Skeletal muscle tissue (tissue), 4 donors: Measurements from ENCODE around the gene CRIP2. TPM values are rescaled to one million over a fixed set of nuclear protein-coding genes. Genes with fewer than 3 reads are reported as not detected.

Source experiments
- H3K27ac ChIP-seq: one replicate; pipeline ENCODE4 v1.7.0; 2013; ENCODE audit warnings: mild to moderate bottlenecking, low read depth, low read length, inconsistent platforms
- H3K27me3 ChIP-seq, 3 donors: one replicate each; pipeline ENCODE4 v1.7.0; 2013; ENCODE audit warnings: low read length in 3 of 3; ENCODE audit not compliant: control insufficient read depth in 3 of 3, insufficient read depth in 3 of 3
- H3K36me3 ChIP-seq, 3 donors: one replicate each; pipeline ENCODE4 v1.7.0; 2013; ENCODE audit warnings: low read length in 3 of 3; ENCODE audit not compliant: control insufficient read depth in 3 of 3, insufficient read depth in 3 of 3
- H3K4me1 ChIP-seq, 3 donors: one replicate each; pipeline ENCODE4 v1.7.0; 2013; ENCODE audit warnings: low read length in 3 of 3, mild to moderate bottlenecking in 3 of 3; ENCODE audit not compliant: control insufficient read depth in 3 of 3, insufficient read depth in 3 of 3
- H3K4me3 ChIP-seq, 3 donors: one replicate each; pipeline ENCODE4 v1.7.0; 2013; ENCODE audit warnings: low read length in 3 of 3
- H3K9ac ChIP-seq, 3 donors: one replicate each; pipeline ENCODE4 v1.7.0; 2013; ENCODE audit warnings: low read length in 3 of 3, mild to moderate bottlenecking in 3 of 3, moderate library complexity in 2 of 3, low read depth in 1 of 3
- H3K9me3 ChIP-seq, 3 donors: one replicate each; pipeline ENCODE4 v1.7.0; 2013; ENCODE audit warnings: low read length in 3 of 3; ENCODE audit not compliant: control insufficient read depth in 3 of 3
- total RNA-seq: library from RNA; depleted of rRNA; stranded (reverse); fragments of >200 nt; gene quantifications from one replicate; pipeline ENCODE4 v1.2.3, GENCODE V29; 2014
- donor health status: Osteomylitis.

Gene CRIP2
- 77.8 TPM for total RNA-seq

- Histone ChIP-seq H3K4me1 (peaks cover 37 to 53% (median 53%) of the 10 kb centered on the region in 3 donors), H3K4me3 (peak within 1 kb of the TSS; percentile 66 to 78 (median 67)), H3K36me3 (peaks cover 0 to 2% (median 1%) of the 10 kb centered on the region in 3 donors), H3K9me3 (no peaks in the 10 kb centered on the region), H3K9ac (peak within 1 kb of the TSS; percentile 70 to 78 (median 70)), H3K27me3 (peaks cover 0 to 6% (median 0%) of the 10 kb centered on the region in 3 donors), H3K27ac (peak within 1 kb of the TSS; percentile 82)
These were observed at the start of gene CRIP2 for GRCh38 chr14:105474483-105475268. Gene CRIP2 (plus strand): TSS chr14:105474821. CDS start chr14:105474863, 42 bp downstream.

- Histone ChIP-seq H3K27ac (no peak overlapping the region), H3K36me3 (peaks cover 3 to 7% (median 3%) of the 10 kb centered on the region in 3 donors), H3K9ac (no peak overlapping the region), H3K9me3 (no peaks in the 10 kb centered on the region), H3K27me3 (no peaks in the 10 kb centered on the region), H3K4me1 (peaks cover 16 to 20% (median 20%) of the 10 kb centered on the region in 3 donors), H3K4me3 (no peak overlapping the region)
These were observed 49.8 kb upstream of the CRIP2 start for GRCh38 chr14:105424861-105425260.

- Histone ChIP-seq H3K36me3 (peaks cover 3 to 7% (median 3%) of the 10 kb centered on the region in 3 donors), H3K9me3 (no peaks in the 10 kb centered on the region), H3K4me1 (peaks cover 11 to 17% (median 14%) of the 10 kb centered on the region in 3 donors), H3K27me3 (no peaks in the 10 kb centered on the region), H3K4me3 (no peak overlapping the region), H3K9ac (no peak overlapping the region), H3K27ac (no peak overlapping the region)
These were observed 48.8 kb upstream of the CRIP2 start for GRCh38 chr14:105425823-105426247.

- H3K9me3 ChIP-seq = no peaks in the 10 kb centered on the region
- H3K4me1 ChIP-seq = peaks cover 4 to 12% (median 7%) of the 10 kb centered on the region in 3 donors
- no peaks in the 10 kb centered on the region for H3K27me3 ChIP-seq
- no peak overlapping the region for H3K9ac ChIP-seq
- H3K27ac ChIP-seq = no peak overlapping the region
- peaks cover 3 to 7% (median 3%) of the 10 kb centered on the region in 3 donors for H3K36me3 ChIP-seq
- no peak overlapping the region for H3K4me3 ChIP-seq
These were observed 48.0 kb upstream of the CRIP2 start for GRCh38 chr14:105426416-105427130.

GRCh38 chr14:105427412-105427811 is 47.2 kb upstream of the CRIP2 start:
- Histone ChIP-seq H3K4me3 (no peak overlapping the region), H3K4me1 (peaks cover 0 to 7% (median 3%) of the 10 kb centered on the region in 3 donors)

GRCh38 chr14:105427936-105428485 is 46.6 kb upstream of the CRIP2 start:
- peaks cover 3 to 7% (median 3%) of the 10 kb centered on the region in 3 donors for H3K36me3 ChIP-seq
- no peaks in the 10 kb centered on the region for H3K27me3 ChIP-seq
- no peak overlapping the region for H3K4me3 ChIP-seq
- peaks cover 0 to 4% (median 0%) of the 10 kb centered on the region in 3 donors for H3K4me1 ChIP-seq
- H3K9me3 ChIP-seq = no peaks in the 10 kb centered on the region
- no peak overlapping the region for H3K9ac ChIP-seq
- H3K27ac ChIP-seq = no peak overlapping the region

More at GRCh38 chr14:105427412-105427811, 47.2 kb upstream of the CRIP2 start:
- H3K9ac ChIP-seq = no peak overlapping the region
- H3K9me3 ChIP-seq = no peaks in the 10 kb centered on the region
- peaks cover 3 to 7% (median 3%) of the 10 kb centered on the region in 3 donors for H3K36me3 ChIP-seq
- no peak overlapping the region for H3K27ac ChIP-seq
- no peaks in the 10 kb centered on the region for H3K27me3 ChIP-seq

- no peak overlapping the region for H3K27ac ChIP-seq
- peaks cover 3 to 7% (median 3%) of the 10 kb centered on the region in 3 donors for H3K36me3 ChIP-seq
- H3K4me1 ChIP-seq = peaks cover 0 to 4% (median 0%) of the 10 kb centered on the region in 3 donors
- H3K9ac ChIP-seq = no peak overlapping the region
- no peak overlapping the region for H3K4me3 ChIP-seq
- H3K27me3 ChIP-seq = no peaks in the 10 kb centered on the region
- H3K9me3 ChIP-seq = no peaks in the 10 kb centered on the region
These were observed 44.6 kb upstream of the CRIP2 start for GRCh38 chr14:105430042-105430441.

- Histone ChIP-seq H3K9ac (no peak overlapping the region), H3K27me3 (no peaks in the 10 kb centered on the region), H3K27ac (no peak overlapping the region), H3K4me3 (no peak overlapping the region), H3K9me3 (no peaks in the 10 kb centered on the region), H3K36me3 (peaks cover 3 to 7% (median 3%) of the 10 kb centered on the region in 3 donors), H3K4me1 (peaks cover 0 to 4% (median 0%) of the 10 kb centered on the region in 3 donors)
These were observed 44.1 kb upstream of the CRIP2 start for GRCh38 chr14:105430565-105430964.

- Histone ChIP-seq H3K36me3 (peaks cover 3 to 7% (median 3%) of the 10 kb centered on the region in 3 donors), H3K4me1 (peaks cover 0 to 4% (median 0%) of the 10 kb centered on the region in 3 donors), H3K4me3 (no peak overlapping the region), H3K27ac (no peak overlapping the region), H3K9ac (no peak overlapping the region), H3K27me3 (no peaks in the 10 kb centered on the region), H3K9me3 (no peaks in the 10 kb centered on the region)
These were observed 43.4 kb upstream of the CRIP2 start for GRCh38 chr14:105431256-105431655.
